HUES64 (cell line): ENCODE data around the gene MTRR.

ENCODE experiments used
- H3K27ac ChIP-seq: 2 replicates; pipeline ENCODE4 v1.7.0; 2013; ENCODE audit warnings: low read depth, low read length, inconsistent platforms
- H3K27me3 ChIP-seq: 2 replicates; pipeline ENCODE4 v1.6.1; 2013; ENCODE audit warnings: mild to moderate bottlenecking, low read length; ENCODE audit not compliant: insufficient read depth
- H3K36me3 ChIP-seq: 2 replicates; pipeline ENCODE4 v1.6.1; 2013; ENCODE audit warnings: mild to moderate bottlenecking, low read length; ENCODE audit not compliant: insufficient read depth
- H3K4me1 ChIP-seq: 2 replicates; pipeline ENCODE4 v1.6.1; 2013; ENCODE audit warnings: mild to moderate bottlenecking, low read length, moderate library complexity; ENCODE audit not compliant: insufficient read depth
- H3K4me3 ChIP-seq: 2 replicates; pipeline ENCODE4 v1.5.1; 2013; ENCODE audit warnings: mild to moderate bottlenecking, low read length, moderate library complexity
- H3K9ac ChIP-seq: 2 replicates; pipeline ENCODE4 v1.6.1; 2013; ENCODE audit warnings: mild to moderate bottlenecking, low read depth, low read length
- H3K9me3 ChIP-seq: 2 replicates; pipeline ENCODE4 v1.6.1; 2013; ENCODE audit warnings: low read depth, low read length; ENCODE audit not compliant: insufficient read depth
- WGBS: fragments of 150-250, 120-280 bp; methylation state at CpG from one replicate; pipeline ENCODE4 v1.1.7; 2013; ENCODE audit warnings: missing lambda C conversion rate; 5-methylcytosine and 5-hydroxymethylcytosine counted together

Gene MTRR

DNA sequence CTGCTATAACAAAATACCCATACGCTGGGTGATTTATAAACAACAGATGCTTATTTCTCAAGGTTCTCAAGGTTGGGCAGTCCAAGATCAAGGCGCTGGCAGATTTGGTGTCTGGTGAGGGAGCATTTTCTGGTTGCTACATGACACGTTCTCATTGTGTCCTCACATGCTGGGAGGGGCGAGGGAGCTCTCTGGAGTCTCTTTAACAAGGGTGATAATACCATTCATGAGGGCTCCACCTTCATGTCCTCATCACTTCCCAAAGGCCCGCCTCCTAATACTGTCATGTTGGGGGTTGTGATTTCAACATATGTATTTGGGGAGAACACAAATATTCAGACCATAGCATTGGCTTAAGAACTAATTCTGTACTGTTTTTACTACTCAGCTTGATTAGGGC lies 22.6 kb upstream of the MTRR start:
- Histone ChIP-seq H3K27ac (no peak overlapping the region), H3K4me3 (no peak overlapping the region), H3K4me1 (peaks cover 4% of the 10 kb centered on the region; the same call in 1 of the 2 replicates), H3K9me3 (no peaks in the 10 kb centered on the region), H3K9ac (no peak overlapping the region), H3K36me3 (no peaks in the 10 kb centered on the region), H3K27me3 (peaks cover 19% of the 10 kb centered on the region)
- 75% methylated on average over 4 of the region's 5 CpGs for WGBS

DNA sequence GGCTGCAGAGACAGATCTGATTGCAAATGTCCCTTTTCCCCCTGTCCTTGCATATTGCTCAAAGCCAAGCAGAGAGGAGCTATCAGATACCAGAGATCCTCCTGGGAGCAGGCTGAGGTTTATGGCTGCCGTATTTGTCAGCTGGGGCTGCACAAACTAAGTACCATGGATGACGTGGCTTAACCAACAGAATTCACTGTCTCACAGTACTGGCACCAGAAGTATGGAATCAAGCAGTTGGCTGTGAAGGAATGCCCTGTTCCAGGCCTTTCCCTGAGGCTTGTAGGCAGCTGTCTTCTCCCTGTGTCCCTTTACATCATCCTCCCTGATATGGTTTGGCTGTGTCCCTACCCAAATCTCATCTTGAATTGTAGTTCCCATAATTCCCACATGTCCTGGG lies 20.7 kb upstream of the MTRR start:
- Histone ChIP-seq H3K4me3 (no peak overlapping the region), H3K36me3 (no peaks in the 10 kb centered on the region), H3K27me3 (peaks cover 26% of the 10 kb centered on the region), H3K27ac (no peak overlapping the region), H3K9me3 (no peaks in the 10 kb centered on the region), H3K4me1 (peaks cover 4% of the 10 kb centered on the region; the same call in 1 of the 2 replicates), H3K9ac (no peak overlapping the region)
- 96% methylated on average over 2 of the region's 2 CpGs for WGBS

DNA sequence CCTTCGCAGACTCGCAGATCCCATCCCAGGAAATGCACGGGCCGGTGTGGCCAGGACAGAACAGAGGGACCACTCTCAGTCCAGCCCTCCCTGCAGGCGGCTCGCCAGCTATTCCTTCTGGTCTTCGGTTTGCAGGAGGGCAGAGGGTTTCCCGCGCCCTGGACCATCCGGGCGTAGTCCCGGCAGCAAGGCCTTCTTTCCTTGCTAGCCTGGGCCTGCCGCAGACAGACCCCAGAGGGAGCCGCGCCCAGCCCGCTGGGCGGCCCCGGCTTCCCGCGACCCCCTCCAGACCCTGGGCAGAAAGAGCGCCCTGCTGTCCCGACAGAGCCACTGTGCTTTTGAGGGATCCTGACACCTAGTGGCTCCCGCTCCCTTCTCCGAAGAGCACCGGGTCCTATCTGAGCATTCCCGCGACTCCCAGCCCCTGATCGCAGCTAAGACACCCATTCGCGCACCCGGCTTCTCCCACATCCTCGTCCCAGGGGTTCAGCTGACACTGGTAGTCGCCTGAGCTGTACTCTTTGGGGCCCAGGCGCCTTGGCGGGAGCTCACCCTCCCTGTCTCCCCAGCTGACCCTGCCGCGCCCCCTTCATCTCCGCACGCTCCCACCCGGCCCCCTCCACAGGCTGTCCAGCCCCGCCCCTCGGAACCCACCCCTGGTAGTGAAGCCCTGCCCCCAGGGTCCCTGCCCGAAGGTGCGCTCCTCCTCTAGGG lies 19.1 kb upstream of the MTRR start:
- Histone ChIP-seq H3K27ac (no peak overlapping the region), H3K4me1 (peaks cover 4% of the 10 kb centered on the region; the same call in 1 of the 2 replicates), H3K27me3 (peaks cover 26% of the 10 kb centered on the region), H3K9ac (peak overlapping the region; percentile 7; the same call in 1 of the 2 replicates), H3K4me3 (peak overlapping the region; percentile 66), H3K9me3 (no peaks in the 10 kb centered on the region), H3K36me3 (no peaks in the 10 kb centered on the region)
- under 1% methylated on average over 44 of the region's 44 CpGs for WGBS

DNA sequence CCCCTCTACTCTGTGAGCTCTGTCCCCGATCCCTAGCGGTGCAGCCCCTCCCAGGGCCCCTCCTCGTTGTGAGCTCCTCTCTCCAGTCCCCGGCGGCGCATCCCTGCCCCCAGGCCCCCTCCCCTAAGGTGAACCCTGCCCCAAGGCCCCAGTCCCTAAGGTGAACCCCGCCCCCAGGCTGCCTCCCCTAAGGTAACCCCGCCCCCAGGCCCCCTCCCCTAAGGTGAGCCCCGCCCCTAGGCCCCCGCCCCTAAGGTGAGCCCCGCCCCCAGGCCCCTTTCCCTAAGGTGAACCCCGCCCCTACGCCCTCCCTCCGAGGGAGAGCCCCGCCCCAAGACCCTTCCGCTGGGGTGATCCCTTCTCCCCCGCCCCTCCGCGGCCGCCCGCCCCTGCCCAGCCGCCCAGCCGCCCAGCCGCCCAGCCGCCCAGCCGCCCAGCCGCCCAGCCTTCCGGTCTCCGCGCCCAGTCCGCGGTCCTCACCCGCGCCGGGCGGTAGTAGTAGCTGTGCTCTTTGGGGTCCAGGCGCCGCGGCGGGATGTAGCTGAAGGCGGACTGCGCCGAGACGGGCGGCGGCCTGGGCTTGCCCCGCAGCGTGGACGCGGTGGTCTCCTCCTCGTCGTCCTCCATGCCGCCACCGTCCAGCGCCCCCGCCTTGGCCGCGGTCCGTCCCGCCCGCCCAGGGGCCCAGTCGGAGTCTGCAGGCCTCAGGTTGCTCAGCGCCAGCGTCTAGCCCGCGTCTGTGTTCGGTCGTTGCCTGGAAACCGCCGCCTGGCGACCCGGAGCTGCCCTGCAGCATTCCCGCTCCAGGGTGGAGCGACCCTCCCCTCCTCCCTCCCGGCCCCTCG lies 18.3 kb upstream of the MTRR start, which contains the start of gene CFAP90:
Gene CFAP90, minus strand, starts transcription at position 739 of the 845 bp plus-strand sequence. Its CDS starts 112 bp downstream, at position 627.
- H3K9me3 ChIP-seq: no peaks in the 10 kb centered on the region
- peaks cover 26% of the 10 kb centered on the region for H3K27me3 ChIP-seq
- H3K4me1 ChIP-seq: peaks cover 4% of the 10 kb centered on the region; the same call in 1 of the 2 replicates
- H3K4me3 ChIP-seq: peak within 1 kb of the TSS; percentile 83
- H3K27ac ChIP-seq: peak within 1 kb of the TSS; percentile 61
- WGBS: under 1% methylated on average over 69 of the region's 76 CpGs
- peak within 1 kb of the TSS; percentile 68 for H3K9ac ChIP-seq
- no peaks in the 10 kb centered on the region for H3K36me3 ChIP-seq

DNA sequence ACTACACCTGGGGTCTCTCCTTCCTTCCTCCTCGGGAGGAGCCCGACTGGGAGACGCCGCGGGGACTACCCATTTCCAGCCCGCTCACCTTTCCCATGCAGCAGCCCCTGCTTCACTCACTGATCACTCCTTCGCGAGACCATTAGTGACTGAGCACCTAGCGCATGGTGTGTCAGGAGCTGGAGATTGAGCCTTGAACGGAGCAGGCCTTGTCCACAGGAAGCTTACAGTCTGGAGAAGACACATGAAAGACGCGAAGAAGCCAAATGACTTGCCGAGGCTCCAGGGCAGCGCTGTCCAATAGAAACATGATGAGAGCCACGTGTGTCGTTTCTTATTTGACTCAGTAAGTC lies 17.7 kb upstream of the MTRR start:
- H3K9me3 ChIP-seq: no peaks in the 10 kb centered on the region
- peaks cover 4% of the 10 kb centered on the region; the same call in 1 of the 2 replicates for H3K4me1 ChIP-seq
- peaks cover 26% of the 10 kb centered on the region for H3K27me3 ChIP-seq
- H3K36me3 ChIP-seq: no peaks in the 10 kb centered on the region
- H3K4me3 ChIP-seq: peak overlapping the region; percentile 83
- WGBS: 51% methylated on average over 16 of the region's 16 CpGs
- H3K9ac ChIP-seq: 0 out of 2 replicates have a peak overlapping the region, but pooled peaks have one; percentile 68
- H3K27ac ChIP-seq: no peak overlapping the region; the same call in 1 of the 2 replicates

DNA sequence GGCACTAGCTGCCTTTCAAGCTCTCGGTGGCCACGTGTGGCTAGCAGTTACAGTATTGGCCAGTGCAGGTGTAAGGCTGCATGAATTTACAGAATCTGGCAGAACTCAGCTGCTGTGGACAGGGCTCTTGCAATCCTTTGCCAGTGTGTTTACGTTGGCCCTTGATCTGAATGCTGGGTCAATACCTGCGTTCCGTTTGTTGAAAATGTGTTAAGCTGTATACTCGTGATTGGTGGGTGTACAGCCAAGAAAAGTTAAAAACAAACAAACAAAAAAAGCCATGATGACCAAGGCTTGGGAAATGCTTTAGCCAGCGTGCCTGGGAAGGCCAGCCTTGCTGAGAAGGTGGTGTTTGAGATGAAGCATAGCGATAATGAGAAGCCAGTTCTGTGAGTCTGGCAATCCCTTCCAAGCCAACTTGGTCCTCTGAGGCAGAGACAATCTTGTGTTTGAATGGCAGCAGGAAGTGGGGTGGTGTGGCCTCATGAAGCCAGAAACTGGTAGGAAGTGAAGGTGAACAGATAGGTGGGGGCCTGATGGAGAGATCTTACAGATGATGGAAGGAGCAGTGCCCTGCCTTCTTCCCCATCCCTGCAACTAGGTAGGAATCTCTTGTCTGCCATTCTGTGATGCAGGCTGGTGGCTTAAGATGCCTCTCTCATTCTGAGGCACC lies 17.2 kb upstream of the MTRR start:
- H3K4me3 ChIP-seq: peak overlapping the region; percentile 83
- H3K4me1 ChIP-seq: peaks cover 4% of the 10 kb centered on the region; the same call in 1 of the 2 replicates
- 90% methylated on average over 8 of the region's 8 CpGs for WGBS
- no peaks in the 10 kb centered on the region for H3K9me3 ChIP-seq
- H3K36me3 ChIP-seq: no peaks in the 10 kb centered on the region
- H3K27me3 ChIP-seq: peaks cover 26% of the 10 kb centered on the region
- no peak overlapping the region for H3K9ac ChIP-seq
- no peak overlapping the region for H3K27ac ChIP-seq

DNA sequence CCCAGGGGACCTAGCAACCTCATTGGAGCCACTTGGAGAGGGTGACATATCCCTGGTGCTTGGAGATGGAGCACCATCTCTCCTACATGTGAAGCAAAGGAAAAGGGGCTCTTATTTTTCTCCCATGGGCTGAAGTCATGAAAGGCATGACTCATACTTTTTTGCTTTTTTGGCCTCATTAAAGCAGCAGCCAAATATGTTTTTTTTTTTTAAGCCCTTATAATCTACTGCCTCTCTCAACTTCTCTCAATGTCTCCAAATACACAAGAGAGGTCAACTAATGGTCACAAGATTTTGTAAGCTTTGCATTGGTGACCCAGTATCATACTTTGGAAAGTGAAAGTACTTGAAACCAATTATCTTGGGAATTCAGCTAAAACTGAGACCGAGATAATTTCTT lies 16.4 kb upstream of the MTRR start:
- WGBS: 89% methylated on average over 1 of the region's 1 CpG
- Histone ChIP-seq H3K9ac (no peak overlapping the region), H3K36me3 (no peaks in the 10 kb centered on the region), H3K4me3 (no peak overlapping the region), H3K9me3 (no peaks in the 10 kb centered on the region), H3K27ac (no peak overlapping the region), H3K27me3 (peaks cover 26% of the 10 kb centered on the region), H3K4me1 (peaks cover 4% of the 10 kb centered on the region; the same call in 1 of the 2 replicates)

DNA sequence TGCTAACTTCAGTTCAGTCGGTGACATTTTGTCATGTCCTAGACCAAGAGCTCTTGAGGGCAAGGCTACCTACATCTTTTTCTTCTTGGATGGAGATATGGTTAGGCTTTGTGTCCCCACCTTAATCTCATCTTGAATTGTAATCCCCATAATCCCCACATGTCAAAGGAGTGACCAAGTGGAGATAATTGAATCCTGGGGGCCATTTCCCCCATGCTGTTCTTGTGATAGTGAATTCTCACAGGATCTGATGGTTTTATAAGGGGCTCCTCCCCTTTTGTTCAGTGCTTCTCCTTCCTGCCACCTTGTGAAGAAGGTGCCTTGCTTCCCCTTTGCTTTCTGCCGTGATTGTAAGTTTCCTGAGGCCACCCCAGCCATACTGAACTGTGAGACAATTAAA lies 16.0 kb upstream of the MTRR start:
- Histone ChIP-seq H3K9ac (no peak overlapping the region), H3K4me1 (peaks cover 4% of the 10 kb centered on the region; the same call in 1 of the 2 replicates), H3K27ac (no peak overlapping the region), H3K9me3 (no peaks in the 10 kb centered on the region), H3K4me3 (no peak overlapping the region), H3K36me3 (no peaks in the 10 kb centered on the region), H3K27me3 (peaks cover 26% of the 10 kb centered on the region)
- WGBS: 90% methylated on average over 2 of the region's 2 CpGs

DNA sequence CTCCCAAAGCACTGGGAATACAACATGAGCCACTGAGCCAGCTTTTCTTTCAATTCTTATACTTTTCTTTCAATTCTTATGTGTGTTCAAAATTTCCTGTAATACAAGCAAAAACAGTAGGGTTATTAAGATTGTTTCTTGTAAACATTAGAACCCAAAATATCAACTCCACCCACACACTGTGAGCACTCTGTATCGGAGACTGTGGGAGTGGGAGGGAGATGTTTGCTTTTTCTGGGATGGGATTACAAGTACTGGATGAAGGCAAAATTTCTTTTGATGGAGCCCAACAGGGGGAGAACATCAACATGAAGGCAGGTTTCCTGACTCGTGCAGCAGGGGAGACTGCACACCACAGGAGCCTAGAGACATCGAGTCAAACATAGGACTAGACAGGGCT lies 13.3 kb upstream of the MTRR start:
- Histone ChIP-seq H3K27ac (no peak overlapping the region), H3K36me3 (peaks cover 19% of the 10 kb centered on the region), H3K4me1 (no peaks in the 10 kb centered on the region), H3K9ac (no peak overlapping the region), H3K9me3 (no peaks in the 10 kb centered on the region), H3K27me3 (peaks cover 10% of the 10 kb centered on the region), H3K4me3 (no peak overlapping the region)
- 88% methylated on average over 3 of the region's 3 CpGs for WGBS

DNA sequence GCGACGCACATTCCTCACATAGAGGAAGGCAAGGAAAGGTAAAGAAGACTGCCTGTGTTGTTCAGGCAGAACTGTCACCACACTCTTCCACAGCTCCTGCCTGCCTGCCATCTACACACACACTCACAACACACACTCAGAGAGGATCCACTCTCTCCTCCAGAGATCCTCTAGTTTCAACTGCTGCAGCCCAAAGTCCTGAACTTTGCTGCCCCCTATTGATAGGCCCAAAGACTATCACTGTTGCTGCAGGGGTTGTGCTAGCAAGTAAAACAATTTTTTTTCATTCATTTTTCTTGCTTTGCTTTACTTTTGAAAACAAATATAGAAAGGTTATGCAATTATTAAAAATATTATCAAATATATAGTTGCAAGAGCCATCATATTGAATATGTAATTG lies 12.1 kb upstream of the MTRR start:
- Histone ChIP-seq H3K9ac (no peak overlapping the region), H3K27ac (no peak overlapping the region), H3K9me3 (no peaks in the 10 kb centered on the region), H3K36me3 (peaks cover 31% of the 10 kb centered on the region), H3K27me3 (0 out of 2 replicates have a peak, but pooled peaks cover 3% of the 10 kb centered on the region), H3K4me3 (no peak overlapping the region), H3K4me1 (no peaks in the 10 kb centered on the region)
- WGBS: 100% methylated on average over 1 of the region's 2 CpGs

DNA sequence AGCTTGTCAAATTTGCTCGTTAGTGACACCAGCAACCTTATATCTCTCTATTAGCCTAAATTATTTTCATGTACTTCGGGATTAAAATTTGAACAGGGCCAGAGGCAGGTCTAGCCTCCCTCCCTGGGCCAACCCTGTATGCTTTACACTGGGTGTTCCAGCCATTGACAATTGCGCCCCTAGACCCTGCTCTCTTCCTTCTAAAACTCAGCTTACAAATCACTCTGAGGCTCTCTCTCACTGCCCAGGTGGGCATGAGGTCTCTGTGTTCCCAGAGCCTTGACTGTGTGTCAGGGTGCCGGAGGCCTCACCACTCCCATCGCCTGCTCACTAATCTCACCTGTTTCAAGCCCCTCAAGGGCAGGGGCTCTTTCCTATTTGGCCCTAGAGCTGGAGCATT lies 11.6 kb upstream of the MTRR start:
- H3K36me3 ChIP-seq: peaks cover 36% of the 10 kb centered on the region
- no peak overlapping the region for H3K9ac ChIP-seq
- WGBS: 83% methylated on average over 5 of the region's 5 CpGs
- H3K9me3 ChIP-seq: no peaks in the 10 kb centered on the region
- no peak overlapping the region for H3K27ac ChIP-seq
- no peak overlapping the region for H3K4me3 ChIP-seq
- H3K27me3 ChIP-seq: no peaks in the 10 kb centered on the region
- H3K4me1 ChIP-seq: no peaks in the 10 kb centered on the region
